HFFc6 (cell line): Measurements from ENCODE around the gene PDE4D. TPM values are rescaled to one million over a fixed set of nuclear protein-coding genes. Genes with fewer than 3 reads are reported as not detected.

Experiments used
- DNase-seq: peaks from one replicate; pipeline ENCODE4 v3.0.0-alpha.2; 2018
- H3K27ac Mint-ChIP-seq: 2 replicates; pipeline ENCODE4 v1.8.0; 2020; ENCODE audit warnings: mild to moderate bottlenecking, mixed read lengths
- H3K27me3 Mint-ChIP-seq: 2 replicates; pipeline ENCODE4 v1.8.0; 2021; ENCODE audit warnings: mild to moderate bottlenecking, moderate library complexity, mixed read lengths; ENCODE audit not compliant: insufficient read depth
- H3K36me3 Mint-ChIP-seq: 2 replicates; pipeline ENCODE4 v1.8.0; 2021; ENCODE audit warnings: low read depth, mixed read lengths
- H3K4me1 Mint-ChIP-seq: 2 replicates; pipeline ENCODE4 v1.8.0; 2020; ENCODE audit warnings: low read depth, mixed read lengths
- H3K4me3 Mint-ChIP-seq: 2 replicates; pipeline ENCODE4 v1.8.0; 2020; ENCODE audit warnings: mild to moderate bottlenecking, moderate library complexity, mixed read lengths
- H3K9me3 Mint-ChIP-seq: 2 replicates; pipeline ENCODE4 v1.8.0; 2020; ENCODE audit warnings: mild to moderate bottlenecking, mixed read lengths
- CTCF ChIP-seq: fragments of 200-600 bp; sonication (generic); IDR thresholded peaks from 2 replicates; pipeline ENCODE4 v1.5.0; 2021; ENCODE audit warnings: antibody characterized with exemption, mild to moderate bottlenecking
- total RNA-seq, 6 experiments: library from RNA; stranded (reverse); fragmentation: NEBNext Ultra II Directional; extraction: Animal tissue kit (Norgen Biotek cat#: 25700); gene quantifications; 2 replicates in 1 of 6; 3 replicates in 5 of 6; pipeline ENCODE4 v1.2.3, GENCODE V29; 2021

PDE4D gene
- total RNA-seq, 6 experiments from 2014 or later: 1.8 to 7.3 (median 6.2) TPM

- Mint-ChIP-seq H3K4me3 (no peak overlapping the region), H3K27me3 (peaks cover 2% of the 10 kb centered on the region; the same call in 1 of the 2 replicates), H3K4me1 (no peaks in the 10 kb centered on the region), H3K36me3 (no peaks in the 10 kb centered on the region), H3K9me3 (no peaks in the 10 kb centered on the region), H3K27ac (no peak overlapping the region)
- TF ChIP-seq CTCF: no peak
- no peak for DNase-seq
Observed at GRCh38 chr5:59358005-59358861, 535.3 kb downstream of the PDE4D start.

- TF ChIP-seq CTCF: no peak
- no peak overlapping the region for H3K4me3 Mint-ChIP-seq
- H3K4me1 Mint-ChIP-seq: no peaks in the 10 kb centered on the region
- no peak for DNase-seq
- no peaks in the 10 kb centered on the region for H3K9me3 Mint-ChIP-seq
- H3K36me3 Mint-ChIP-seq: no peaks in the 10 kb centered on the region
- H3K27me3 Mint-ChIP-seq: peaks cover 2% of the 10 kb centered on the region; the same call in 1 of the 2 replicates
- H3K27ac Mint-ChIP-seq: no peak overlapping the region
Observed at GRCh38 chr5:59357381-59357977, 536.0 kb downstream of the PDE4D start.

GRCh38 chr5:59356813-59357380, 536.6 kb downstream of the PDE4D start:
- Mint-ChIP-seq H3K4me1 (no peaks in the 10 kb centered on the region), H3K27ac (no peak overlapping the region), H3K4me3 (no peak overlapping the region), H3K9me3 (no peaks in the 10 kb centered on the region), H3K36me3 (no peaks in the 10 kb centered on the region), H3K27me3 (peaks cover 2% of the 10 kb centered on the region; the same call in 1 of the 2 replicates)
- TF ChIP-seq CTCF: no peak
- no peak for DNase-seq

- H3K36me3 Mint-ChIP-seq: no peaks in the 10 kb centered on the region
Observed at GRCh38 chr5:59354811-59355210, 538.7 kb downstream of the PDE4D start.

GRCh38 chr5:59354274-59354673, 539.3 kb downstream of the PDE4D start:
- Mint-ChIP-seq H3K27me3 (peaks cover 6% of the 10 kb centered on the region; the same call in 1 of the 2 replicates), H3K4me3 (no peak overlapping the region), H3K9me3 (no peaks in the 10 kb centered on the region), H3K36me3 (no peaks in the 10 kb centered on the region), H3K4me1 (no peaks in the 10 kb centered on the region), H3K27ac (no peak overlapping the region)
- no peak for DNase-seq
- TF ChIP-seq CTCF: no peak

More at GRCh38 chr5:59354811-59355210, 538.7 kb downstream of the PDE4D start:
- TF ChIP-seq CTCF: no peak
- Mint-ChIP-seq H3K4me3 (no peak overlapping the region), H3K27ac (no peak overlapping the region), H3K9me3 (no peaks in the 10 kb centered on the region), H3K4me1 (no peaks in the 10 kb centered on the region), H3K27me3 (peaks cover 6% of the 10 kb centered on the region; the same call in 1 of the 2 replicates)
- no peak for DNase-seq
